Measurements from ENCODE around the gene KIZ.
"Not testable (repeated sequence)": the region's sequence is repeated elsewhere in the genome, so short reads cannot be mapped to it uniquely, and the experiment has no call there.

The KIZ gene

GRCh38 chr20:21147593-21147992, 21.7 kb downstream of the KIZ start:
- Histone ChIP-seq H3K4me1 (ENCODE audit: control insufficient read depth, insufficient read depth, low read length) (no peaks in the 10 kb centered on the region), H3K36me3 (ENCODE audit: control insufficient read depth, insufficient read depth, low read length) (no peaks in the 10 kb centered on the region), H3K9me3 (ENCODE audit: control insufficient read depth, low read length) (no peaks in the 10 kb centered on the region), H3K4me3 (ENCODE audit: low read length) (no peak overlapping the region), H3K27me3 (ENCODE audit: control insufficient read depth, insufficient read depth, low read length) (no peaks in the 10 kb centered on the region), H3K9ac (ENCODE audit: low read length) (no peak overlapping the region)

GRCh38 chr20:21149344-21149743, 23.5 kb downstream of the KIZ start:
- no peaks in the 10 kb centered on the region for H3K36me3 ChIP-seq (ENCODE audit: control insufficient read depth, insufficient read depth, low read length)
- H3K4me1 ChIP-seq (ENCODE audit: control insufficient read depth, insufficient read depth, low read length) = no peaks in the 10 kb centered on the region
- H3K9ac ChIP-seq (ENCODE audit: low read length) = no peak overlapping the region
- H3K9me3 ChIP-seq (ENCODE audit: control insufficient read depth, low read length) = no peaks in the 10 kb centered on the region
- no peaks in the 10 kb centered on the region for H3K27me3 ChIP-seq (ENCODE audit: control insufficient read depth, insufficient read depth, low read length)
- H3K4me3 ChIP-seq (ENCODE audit: low read length) = no peak overlapping the region

DNA sequence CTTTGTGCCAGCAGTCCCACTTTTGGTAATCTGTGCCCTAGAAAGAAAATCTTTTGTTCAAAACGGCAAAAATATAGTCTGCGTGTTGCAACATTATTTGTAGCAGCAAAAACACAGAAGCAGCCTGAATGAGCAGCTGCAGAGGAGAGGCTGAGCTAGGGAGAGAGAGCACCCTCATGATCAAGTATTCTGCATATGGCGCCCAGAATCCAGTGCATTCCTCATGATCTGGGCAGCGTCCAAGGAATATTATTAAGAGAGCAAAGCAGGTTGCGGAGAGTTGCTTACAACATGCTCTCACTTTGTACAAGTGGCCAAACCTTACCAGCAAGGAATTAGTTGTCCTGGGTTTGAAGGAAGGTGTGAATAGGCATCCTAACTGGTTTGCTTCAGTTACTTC, 25.9 kb downstream of the KIZ start:
- Histone ChIP-seq H3K27me3 (ENCODE audit: control insufficient read depth, insufficient read depth, low read length) (no peaks in the 10 kb centered on the region), H3K9me3 (ENCODE audit: control insufficient read depth, low read length) (no peaks in the 10 kb centered on the region), H3K4me1 (ENCODE audit: control insufficient read depth, insufficient read depth, low read length) (no peaks in the 10 kb centered on the region), H3K9ac (ENCODE audit: low read length) (no peak overlapping the region), H3K4me3 (ENCODE audit: low read length) (no peak overlapping the region), H3K36me3 (ENCODE audit: control insufficient read depth, insufficient read depth, low read length) (no peaks in the 10 kb centered on the region)

- Histone ChIP-seq H3K36me3 (ENCODE audit: control insufficient read depth, insufficient read depth, low read length) (no peaks in the 10 kb centered on the region), H3K4me3 (ENCODE audit: low read length) (no peak overlapping the region), H3K27me3 (ENCODE audit: control insufficient read depth, insufficient read depth, low read length) (no peaks in the 10 kb centered on the region), H3K4me1 (ENCODE audit: control insufficient read depth, insufficient read depth, low read length) (no peaks in the 10 kb centered on the region), H3K9ac (ENCODE audit: low read length) (no peak overlapping the region), H3K9me3 (ENCODE audit: control insufficient read depth, low read length) (no peaks in the 10 kb centered on the region)
Observed at GRCh38 chr20:21154692-21155091, 28.8 kb downstream of the KIZ start.

GRCh38 chr20:21155268-21155667, 29.4 kb downstream of the KIZ start:
- H3K9me3 ChIP-seq (ENCODE audit: control insufficient read depth, low read length) = no peaks in the 10 kb centered on the region
- H3K9ac ChIP-seq (ENCODE audit: low read length) = no peak overlapping the region
- no peaks in the 10 kb centered on the region for H3K4me1 ChIP-seq (ENCODE audit: control insufficient read depth, insufficient read depth, low read length)
- H3K36me3 ChIP-seq (ENCODE audit: control insufficient read depth, insufficient read depth, low read length) = no peaks in the 10 kb centered on the region
- no peaks in the 10 kb centered on the region for H3K27me3 ChIP-seq (ENCODE audit: control insufficient read depth, insufficient read depth, low read length)
- no peak overlapping the region for H3K4me3 ChIP-seq (ENCODE audit: low read length)

DNA sequence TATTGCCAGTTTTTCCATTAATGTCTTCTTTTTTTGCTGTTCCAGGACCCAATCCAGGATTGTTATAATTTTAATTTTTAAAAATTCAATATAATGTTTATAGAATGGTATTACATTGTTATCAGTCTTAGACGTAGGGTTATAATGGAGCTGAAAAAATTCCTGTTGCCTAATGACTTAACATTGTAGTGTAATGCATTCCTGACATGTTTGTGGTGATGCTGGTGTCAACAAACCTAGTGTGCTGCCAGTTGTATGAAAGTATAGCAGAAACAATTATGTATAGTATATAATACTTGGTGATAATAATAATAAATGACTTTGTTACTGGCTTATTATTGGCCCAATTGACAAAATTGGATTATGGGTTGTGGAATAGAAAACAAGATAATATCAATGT, 30.4 kb downstream of the KIZ start:
- no peaks in the 10 kb centered on the region for H3K4me1 ChIP-seq (ENCODE audit: control insufficient read depth, insufficient read depth, low read length)
- no peak overlapping the region for H3K9ac ChIP-seq (ENCODE audit: low read length)
- no peaks in the 10 kb centered on the region for H3K9me3 ChIP-seq (ENCODE audit: control insufficient read depth, low read length)
- H3K36me3 ChIP-seq (ENCODE audit: control insufficient read depth, insufficient read depth, low read length) = no peaks in the 10 kb centered on the region
- H3K4me3 ChIP-seq (ENCODE audit: low read length) = no peak overlapping the region
- H3K27me3 ChIP-seq (ENCODE audit: control insufficient read depth, insufficient read depth, low read length) = no peaks in the 10 kb centered on the region

GRCh38 chr20:21157006-21157405, 31.1 kb downstream of the KIZ start:
- no peak overlapping the region for H3K4me3 ChIP-seq (ENCODE audit: low read length)
- H3K36me3 ChIP-seq (ENCODE audit: control insufficient read depth, insufficient read depth, low read length) = no peaks in the 10 kb centered on the region

DNA sequence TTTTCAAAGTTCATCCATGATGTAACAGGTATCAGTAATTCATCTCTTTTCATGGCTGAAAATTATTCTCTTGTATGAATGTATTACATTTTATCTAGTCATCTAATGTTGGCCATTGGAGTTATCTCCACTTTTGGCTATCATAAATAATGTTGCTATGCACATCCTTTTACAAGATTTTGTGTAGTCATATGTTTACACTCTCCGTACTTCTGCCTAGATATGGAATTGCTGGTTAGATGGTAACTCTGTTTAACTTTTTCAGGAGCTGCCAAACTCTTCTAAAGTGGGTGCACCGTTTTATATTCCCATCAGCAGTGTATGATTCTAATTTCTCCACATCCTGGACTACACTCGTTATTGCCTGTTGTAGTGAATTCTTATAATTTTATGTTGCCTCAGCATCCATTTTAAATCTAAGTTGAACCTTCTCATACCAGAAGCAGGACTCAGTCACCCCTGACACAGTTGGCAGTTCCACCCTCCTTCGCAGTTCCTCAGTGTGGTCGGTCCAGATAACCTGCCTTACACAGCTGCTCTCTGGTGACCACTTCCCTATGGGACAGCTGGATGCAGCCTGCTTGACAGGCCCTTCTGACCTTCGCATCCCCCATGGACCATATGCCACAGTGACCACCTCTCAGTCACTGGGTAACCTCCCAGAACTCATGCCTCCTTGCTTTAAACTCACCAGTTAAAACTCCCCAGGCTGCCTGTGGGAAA, 33.9 kb downstream of the KIZ start:
- H3K4me1 ChIP-seq (ENCODE audit: control insufficient read depth, insufficient read depth, low read length) = no peaks in the 10 kb centered on the region
- no peak overlapping the region for H3K9ac ChIP-seq (ENCODE audit: low read length)
- H3K36me3 ChIP-seq (ENCODE audit: control insufficient read depth, insufficient read depth, low read length) = no peaks in the 10 kb centered on the region
- H3K9me3 ChIP-seq (ENCODE audit: control insufficient read depth, low read length) = no peaks in the 10 kb centered on the region
- no peak overlapping the region for H3K4me3 ChIP-seq (ENCODE audit: low read length)
- no peaks in the 10 kb centered on the region for H3K27me3 ChIP-seq (ENCODE audit: control insufficient read depth, insufficient read depth, low read length)

More at GRCh38 chr20:21157006-21157405, 31.1 kb downstream of the KIZ start:
- Histone ChIP-seq H3K9ac (ENCODE audit: low read length) (no peak overlapping the region), H3K9me3 (ENCODE audit: control insufficient read depth, low read length) (no peaks in the 10 kb centered on the region), H3K27me3 (ENCODE audit: control insufficient read depth, insufficient read depth, low read length) (no peaks in the 10 kb centered on the region), H3K4me1 (ENCODE audit: control insufficient read depth, insufficient read depth, low read length) (no peaks in the 10 kb centered on the region)

DNA sequence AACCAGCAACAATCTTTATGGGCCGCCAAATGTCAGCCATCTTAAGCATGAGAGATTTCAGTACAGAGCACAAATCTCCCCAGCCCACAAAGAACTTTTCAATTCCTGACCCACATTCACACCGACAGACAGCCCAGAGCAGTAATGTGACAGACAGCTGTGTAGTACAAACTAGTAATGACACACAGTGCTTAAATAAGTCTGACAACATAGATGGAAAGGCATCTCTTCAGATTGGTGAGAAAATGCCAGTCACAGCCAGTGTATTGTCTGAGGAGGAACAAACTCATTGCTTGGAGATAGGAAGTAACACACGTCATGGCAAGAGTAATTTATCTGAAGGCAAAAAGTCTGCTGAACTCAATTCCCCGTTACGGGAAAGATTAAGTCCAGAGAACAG, 36.0 kb downstream of the KIZ start:
- Histone ChIP-seq H3K9ac (ENCODE audit: low read length) (no peak overlapping the region), H3K36me3 (ENCODE audit: control insufficient read depth, insufficient read depth, low read length) (no peaks in the 10 kb centered on the region), H3K4me3 (ENCODE audit: low read length) (no peak overlapping the region), H3K27me3 (ENCODE audit: control insufficient read depth, insufficient read depth, low read length) (no peaks in the 10 kb centered on the region), H3K9me3 (ENCODE audit: control insufficient read depth, low read length) (no peaks in the 10 kb centered on the region), H3K4me1 (ENCODE audit: control insufficient read depth, insufficient read depth, low read length) (no peaks in the 10 kb centered on the region)

DNA sequence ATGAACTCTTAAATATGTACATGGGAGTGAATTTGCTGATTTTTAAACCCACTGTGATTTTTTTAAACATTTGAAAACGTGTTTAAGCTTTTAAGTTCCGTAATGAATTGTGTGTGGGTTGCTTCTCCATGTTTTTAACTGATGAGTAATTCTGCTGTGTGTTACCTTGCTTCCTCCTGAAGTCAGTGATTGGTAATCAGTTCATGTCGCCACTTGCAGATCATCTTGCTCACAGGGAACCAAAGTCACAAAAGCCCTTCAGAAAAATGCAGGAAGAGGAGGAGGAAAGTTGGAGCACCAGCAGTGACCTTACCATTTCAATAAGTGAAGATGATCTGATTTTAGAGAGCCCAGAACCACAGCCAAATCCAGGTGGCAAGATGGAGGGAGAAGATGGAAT, 36.7 kb downstream of the KIZ start:
- Histone ChIP-seq H3K9ac (ENCODE audit: low read length) (no peak overlapping the region), H3K4me1 (ENCODE audit: control insufficient read depth, insufficient read depth, low read length) (no peaks in the 10 kb centered on the region), H3K36me3 (ENCODE audit: control insufficient read depth, insufficient read depth, low read length) (no peaks in the 10 kb centered on the region), H3K9me3 (ENCODE audit: control insufficient read depth, low read length) (no peaks in the 10 kb centered on the region), H3K4me3 (ENCODE audit: low read length) (no peak overlapping the region), H3K27me3 (ENCODE audit: control insufficient read depth, insufficient read depth, low read length) (no peaks in the 10 kb centered on the region)

DNA sequence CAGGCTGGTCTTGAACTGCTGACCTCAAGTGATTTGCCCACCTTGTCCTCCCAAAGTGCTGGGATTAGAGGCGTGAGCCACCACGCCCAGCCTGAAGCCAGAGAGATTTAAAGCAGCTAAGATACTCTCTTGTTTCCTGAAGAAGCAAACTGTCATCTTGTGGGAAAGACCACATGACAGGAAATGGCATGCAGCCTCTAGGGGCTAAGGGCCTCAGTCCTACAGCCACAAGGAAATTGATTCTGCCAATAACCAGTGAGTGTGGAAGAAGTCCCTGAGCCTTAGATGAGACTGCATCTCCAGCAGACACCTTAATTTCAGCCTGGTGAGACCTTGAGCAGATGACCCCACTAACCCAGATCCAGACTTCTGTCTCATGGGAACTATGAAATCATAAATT, 40.9 kb downstream of the KIZ start:
- Histone ChIP-seq H3K9me3 (ENCODE audit: control insufficient read depth, low read length) (no peaks in the 10 kb centered on the region), H3K36me3 (ENCODE audit: control insufficient read depth, insufficient read depth, low read length) (no peaks in the 10 kb centered on the region)

DNA sequence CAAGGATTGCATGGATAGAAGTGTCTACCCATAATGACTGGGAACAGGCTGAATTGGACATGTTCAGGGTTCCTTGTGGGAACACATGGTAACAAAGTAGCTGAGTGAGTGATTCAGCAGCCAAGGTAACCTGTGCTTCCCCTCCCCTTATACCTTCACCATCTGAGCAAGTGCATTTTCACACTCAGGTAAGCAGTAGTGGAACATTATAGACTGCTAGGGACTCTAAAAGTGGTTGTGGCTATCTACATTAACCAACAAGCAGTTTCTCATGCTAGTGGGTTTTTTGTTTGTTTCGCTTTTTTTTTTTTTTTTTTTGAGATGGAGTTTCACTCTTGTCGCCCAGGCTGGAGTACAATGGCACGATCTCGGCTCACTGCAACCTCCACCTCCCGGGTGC, 41.4 kb downstream of the KIZ start:
- H3K36me3 ChIP-seq (ENCODE audit: control insufficient read depth, insufficient read depth, low read length) = no peaks in the 10 kb centered on the region

More for the DNA sequence above, 40.9 kb downstream of the KIZ start:
- Histone ChIP-seq H3K4me1 (ENCODE audit: control insufficient read depth, insufficient read depth, low read length) (no peaks in the 10 kb centered on the region), H3K9ac (ENCODE audit: low read length) (no peak overlapping the region), H3K27me3 (ENCODE audit: control insufficient read depth, insufficient read depth, low read length) (no peaks in the 10 kb centered on the region), H3K4me3 (ENCODE audit: low read length) (no peak overlapping the region)

DNA sequence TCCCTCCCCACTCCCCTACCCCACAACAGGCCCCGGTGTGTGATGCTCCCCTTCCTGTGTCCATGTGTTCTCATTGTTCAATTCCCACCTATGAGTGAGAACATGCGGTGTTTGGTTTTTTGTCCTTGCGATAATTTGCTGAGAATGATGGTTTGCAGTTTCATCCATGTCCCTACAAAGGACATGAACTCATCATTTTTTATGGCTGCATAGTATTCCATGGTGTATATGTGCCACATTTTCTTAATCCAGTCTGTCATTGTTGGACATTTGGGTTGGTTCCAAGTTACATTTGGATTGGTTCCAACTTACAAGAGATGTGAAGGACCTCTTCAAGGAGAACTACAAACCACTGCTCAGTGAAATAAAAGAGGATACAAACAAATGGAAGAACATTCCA, 42.2 kb downstream of the KIZ start:
- H3K9me3 ChIP-seq (ENCODE audit: control insufficient read depth, low read length); H3K27me3 ChIP-seq (ENCODE audit: control insufficient read depth, insufficient read depth, low read length); H3K4me1 ChIP-seq (ENCODE audit: control insufficient read depth, insufficient read depth, low read length); H3K36me3 ChIP-seq (ENCODE audit: control insufficient read depth, insufficient read depth, low read length); H3K9ac ChIP-seq (ENCODE audit: low read length); H3K4me3 ChIP-seq (ENCODE audit: low read length): not testable (repeated sequence)

More for the DNA sequence above, 41.4 kb downstream of the KIZ start:
- Histone ChIP-seq H3K4me3 (ENCODE audit: low read length) (no peak overlapping the region), H3K9ac (ENCODE audit: low read length) (no peak overlapping the region), H3K9me3 (ENCODE audit: control insufficient read depth, low read length) (no peaks in the 10 kb centered on the region), H3K27me3 (ENCODE audit: control insufficient read depth, insufficient read depth, low read length) (no peaks in the 10 kb centered on the region), H3K4me1 (ENCODE audit: control insufficient read depth, insufficient read depth, low read length) (no peaks in the 10 kb centered on the region)

Measured in mucosa of stomach (tissue), 1 donor.